ENCODE measurements around the gene TFF3. TPM values are rescaled to one million over a fixed set of nuclear protein-coding genes. Genes with fewer than 3 reads are reported as not detected.

The TFF3 gene
- total and polyA plus RNA-seq, 2 donors (not counting 1 experiment from before 2014, with no cell fraction given), result not detected

DNA sequence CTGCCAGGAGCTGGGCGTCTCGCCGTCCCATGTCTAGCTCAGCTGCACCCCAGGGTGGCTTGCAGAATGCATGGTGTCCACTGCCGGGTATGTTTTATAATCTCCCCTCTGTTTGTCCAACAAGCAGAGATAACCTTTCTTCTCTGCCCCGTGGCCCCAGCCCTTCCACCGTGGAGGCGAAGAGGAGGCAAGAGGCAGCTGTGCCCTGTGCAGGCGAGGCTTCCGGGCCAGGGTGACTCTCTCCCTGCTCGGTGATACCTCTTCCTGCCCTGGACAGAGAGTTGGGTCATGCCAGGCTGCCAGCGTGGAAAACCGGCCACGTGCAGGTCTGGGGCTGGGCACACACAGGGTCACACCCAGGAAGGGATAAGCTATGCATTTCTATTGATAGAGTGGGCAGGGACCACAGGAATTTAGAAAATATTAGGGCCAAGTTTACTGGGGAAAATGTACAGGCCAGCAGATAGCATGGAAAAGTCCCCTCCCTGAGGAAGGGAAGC, 35.8 kb upstream of the TFF3 start, which contains the start of gene TFF2:
Gene TFF2, minus strand, starts transcription at position 68 of the 500 bp plus-strand sequence. Its CDS starts 37 bp downstream, at position 31.
- Histone ChIP-seq H3K27me3 (ENCODE audit: control insufficient read depth, insufficient read depth, low read length) (no peaks in the 10 kb centered on the region), H3K4me2 (ENCODE audit: extremely low read depth, insufficient read depth, low read length) (no peak within 1 kb of the TSS), H4K20me1 (ENCODE audit: control insufficient read depth, extremely low read depth, insufficient read depth, low read length) (no peaks in the 10 kb centered on the region), H3K27ac (ENCODE audit: insufficient read depth, low read length) (no peak within 1 kb of the TSS), H3K36me3 (ENCODE audit: control insufficient read depth, insufficient read depth, low read length) (no peaks in the 10 kb centered on the region), H3K4me3 (replicated peaks in 1 of 4; ENCODE audit: control extremely low read depth in 1 of 4, insufficient read depth in 1 of 4, low read depth in 3 of 4, low read length in 4 of 4) (no peak within 1 kb of the TSS), H3K4me1 (ENCODE audit: control insufficient read depth, extremely low read depth, insufficient read depth, low read length) (no peaks in the 10 kb centered on the region), H3K9me3 (ENCODE audit: control insufficient read depth, insufficient read depth, low read depth, low read length) (no peaks in the 10 kb centered on the region), H3K9ac (ENCODE audit: insufficient read depth, low read length) (no peak within 1 kb of the TSS), H2AFZ (ENCODE audit: low read length) (no peak within 1 kb of the TSS), H3K79me2 (ENCODE audit: control insufficient read depth, insufficient read depth, low read length) (no peaks in the 10 kb centered on the region)
- no peak for TF ChIP-seq EZH2 (IDR thresholded peaks at IDR 0.05; ENCODE audit: low read length, missing control alignments)
- TF ChIP-seq, protein P1, sequence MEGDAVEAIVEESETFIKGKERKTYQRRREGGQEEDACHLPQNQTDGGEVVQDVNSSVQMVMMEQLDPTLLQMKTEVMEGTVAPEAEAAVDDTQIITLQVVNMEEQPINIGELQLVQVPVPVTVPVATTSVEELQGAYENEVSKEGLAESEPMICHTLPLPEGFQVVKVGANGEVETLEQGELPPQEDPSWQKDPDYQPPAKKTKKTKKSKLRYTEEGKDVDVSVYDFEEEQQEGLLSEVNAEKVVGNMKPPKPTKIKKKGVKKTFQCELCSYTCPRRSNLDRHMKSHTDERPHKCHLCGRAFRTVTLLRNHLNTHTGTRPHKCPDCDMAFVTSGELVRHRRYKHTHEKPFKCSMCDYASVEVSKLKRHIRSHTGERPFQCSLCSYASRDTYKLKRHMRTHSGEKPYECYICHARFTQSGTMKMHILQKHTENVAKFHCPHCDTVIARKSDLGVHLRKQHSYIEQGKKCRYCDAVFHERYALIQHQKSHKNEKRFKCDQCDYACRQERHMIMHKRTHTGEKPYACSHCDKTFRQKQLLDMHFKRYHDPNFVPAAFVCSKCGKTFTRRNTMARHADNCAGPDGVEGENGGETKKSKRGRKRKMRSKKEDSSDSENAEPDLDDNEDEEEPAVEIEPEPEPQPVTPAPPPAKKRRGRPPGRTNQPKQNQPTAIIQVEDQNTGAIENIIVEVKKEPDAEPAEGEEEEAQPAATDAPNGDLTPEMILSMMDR (conservative IDR thresholded peaks at IDR 0.05 in 1 of 2, IDR thresholded peaks at IDR 0.05 in 1 of 2; ENCODE audit: low read depth in 1 of 2, low read length in 2 of 2), result no peak
- no peak for DNase-seq (ENCODE audit: low read depth in 2 of 2)

DNA sequence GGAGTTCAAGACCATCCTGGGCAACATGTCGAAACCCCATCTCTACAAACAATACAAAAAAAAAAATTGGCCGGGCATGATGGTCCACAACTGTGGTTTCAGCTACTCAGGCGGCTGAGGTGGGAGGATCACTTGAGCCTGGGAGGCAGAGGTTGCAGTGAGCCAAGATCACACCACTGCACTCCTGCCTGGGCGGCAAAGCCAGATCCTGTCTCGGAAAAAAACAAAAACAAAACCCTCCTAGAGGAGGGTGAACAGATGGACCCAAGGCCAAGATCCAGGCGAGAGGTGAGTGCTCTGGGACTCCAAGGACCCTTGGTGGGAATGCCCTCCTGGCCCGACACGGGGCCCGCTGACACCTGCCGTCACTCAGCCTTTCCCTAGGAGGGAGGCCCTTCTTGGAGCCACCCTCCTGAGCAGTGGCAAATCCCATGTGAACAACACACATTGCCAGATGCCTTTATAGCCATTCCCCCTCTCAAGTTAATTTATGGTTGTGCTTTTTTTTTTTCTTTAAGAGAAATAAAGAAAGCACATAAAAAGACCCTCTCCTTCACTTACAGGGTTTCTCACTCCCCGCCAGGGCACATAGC, 35.2 kb upstream of the TFF3 start:
- H3K79me2 ChIP-seq (ENCODE audit: control insufficient read depth, insufficient read depth, low read length), result no peaks in the 10 kb centered on the region
- TF ChIP-seq, protein P1 (conservative IDR thresholded peaks at IDR 0.05 in 1 of 2, IDR thresholded peaks at IDR 0.05 in 1 of 2; ENCODE audit: low read depth in 1 of 2, low read length in 2 of 2), result no peak
- TF ChIP-seq EZH2 (IDR thresholded peaks at IDR 0.05; ENCODE audit: low read length, missing control alignments), result no peak
- H3K4me3 ChIP-seq (replicated peaks in 1 of 4; ENCODE audit: control extremely low read depth in 1 of 4, insufficient read depth in 1 of 4, low read depth in 3 of 4, low read length in 4 of 4), result no peak overlapping the region
- no peak for DNase-seq (ENCODE audit: low read depth in 2 of 2)
- no peaks in the 10 kb centered on the region for H3K36me3 ChIP-seq (ENCODE audit: control insufficient read depth, insufficient read depth, low read length)
- H3K27me3 ChIP-seq (ENCODE audit: control insufficient read depth, insufficient read depth, low read length), result no peaks in the 10 kb centered on the region
- H3K27ac ChIP-seq (ENCODE audit: insufficient read depth, low read length), result no peak overlapping the region
- no peaks in the 10 kb centered on the region for H3K9me3 ChIP-seq (ENCODE audit: control insufficient read depth, insufficient read depth, low read depth, low read length)
- no peak overlapping the region for H3K4me2 ChIP-seq (ENCODE audit: extremely low read depth, insufficient read depth, low read length)
- no peaks in the 10 kb centered on the region for H4K20me1 ChIP-seq (ENCODE audit: control insufficient read depth, extremely low read depth, insufficient read depth, low read length)
- H2AFZ ChIP-seq (ENCODE audit: low read length), result no peak overlapping the region
- H3K4me1 ChIP-seq (ENCODE audit: control insufficient read depth, extremely low read depth, insufficient read depth, low read length), result no peaks in the 10 kb centered on the region
- H3K9ac ChIP-seq (ENCODE audit: insufficient read depth, low read length), result no peak overlapping the region

DNA sequence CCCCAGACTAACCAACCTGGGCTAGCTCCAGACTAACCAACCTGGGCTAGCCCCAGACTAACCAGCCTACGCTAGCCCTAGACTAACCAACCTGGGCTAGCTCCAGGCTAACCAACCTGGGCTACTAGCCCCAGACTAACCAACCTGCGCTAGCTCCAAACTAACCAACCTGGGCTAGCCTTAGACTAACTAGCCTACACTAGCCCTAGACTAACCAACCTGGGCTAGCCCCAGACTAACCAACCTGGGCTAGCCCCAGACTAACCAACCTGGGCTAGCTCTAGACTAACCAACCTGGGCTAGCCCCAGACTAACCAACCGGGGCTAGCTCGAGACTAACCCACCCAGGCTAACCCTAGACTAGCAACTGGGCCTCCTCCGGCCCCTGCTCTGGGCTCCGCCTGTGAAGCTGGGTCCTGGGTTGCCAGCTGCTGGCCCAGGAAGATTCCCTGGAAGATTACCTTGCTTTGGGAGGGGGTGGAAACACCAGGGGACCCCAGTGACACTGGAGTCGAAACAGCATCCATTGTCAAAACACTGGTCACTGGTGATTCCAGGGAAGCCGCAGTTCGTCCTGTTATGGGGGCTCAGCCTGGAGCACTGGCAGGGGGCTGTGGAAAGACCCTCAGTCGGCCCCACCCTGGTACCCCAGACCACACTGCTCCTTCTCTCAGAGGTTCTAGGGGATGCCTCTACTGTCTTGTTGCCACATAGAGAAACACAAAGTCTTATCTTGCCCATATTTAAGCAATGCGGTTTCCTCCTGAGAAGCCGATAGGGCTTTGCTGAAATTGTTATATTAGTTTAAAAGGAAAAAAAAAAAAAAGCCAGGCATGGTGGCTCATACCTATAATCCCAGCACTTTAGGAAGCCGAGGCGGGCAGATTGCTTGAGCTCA, 34.5 kb upstream of the TFF3 start:
- H3K9me3 ChIP-seq (ENCODE audit: control insufficient read depth, insufficient read depth, low read depth, low read length), result no peaks in the 10 kb centered on the region
- DNase-seq (ENCODE audit: low read depth in 2 of 2), result no peak

More for the DNA sequence above, 34.5 kb upstream of the TFF3 start:
- H3K27ac ChIP-seq (ENCODE audit: insufficient read depth, low read length), result no peak overlapping the region
- no peaks in the 10 kb centered on the region for H3K79me2 ChIP-seq (ENCODE audit: control insufficient read depth, insufficient read depth, low read length)
- no peaks in the 10 kb centered on the region for H3K36me3 ChIP-seq (ENCODE audit: control insufficient read depth, insufficient read depth, low read length)
- H3K27me3 ChIP-seq (ENCODE audit: control insufficient read depth, insufficient read depth, low read length), result no peaks in the 10 kb centered on the region
- no peaks in the 10 kb centered on the region for H3K4me1 ChIP-seq (ENCODE audit: control insufficient read depth, extremely low read depth, insufficient read depth, low read length)
- no peak overlapping the region for H3K4me2 ChIP-seq (ENCODE audit: extremely low read depth, insufficient read depth, low read length)
- TF ChIP-seq, protein P1 (conservative IDR thresholded peaks at IDR 0.05 in 1 of 2, IDR thresholded peaks at IDR 0.05 in 1 of 2; ENCODE audit: low read depth in 1 of 2, low read length in 2 of 2), result no peak
- no peak for TF ChIP-seq EZH2 (IDR thresholded peaks at IDR 0.05; ENCODE audit: low read length, missing control alignments)
- H3K9ac ChIP-seq (ENCODE audit: insufficient read depth, low read length), result no peak overlapping the region
- no peak overlapping the region for H3K4me3 ChIP-seq (replicated peaks in 1 of 4; ENCODE audit: control extremely low read depth in 1 of 4, insufficient read depth in 1 of 4, low read depth in 3 of 4, low read length in 4 of 4)
- no peaks in the 10 kb centered on the region for H4K20me1 ChIP-seq (ENCODE audit: control insufficient read depth, extremely low read depth, insufficient read depth, low read length)
- H2AFZ ChIP-seq (ENCODE audit: low read length), result no peak overlapping the region
